Panc1 (cell line): Measurements from ENCODE around the gene EXOSC7. TPM values are rescaled to one million over a fixed set of nuclear protein-coding genes. Genes with fewer than 3 reads are reported as not detected.
"Not testable (repeated sequence)": the region's sequence is repeated elsewhere in the genome, so short reads cannot be mapped to it uniquely, and the experiment has no call there.

Source experiments
- ATAC-seq: fragments of 200-7000 bp; cut with Tn5 transposase; 2 replicates; pipeline ENCODE4 v1.9.1; 2020; ENCODE audit warnings: mild to moderate bottlenecking, moderate library complexity
- BruUV-seq: library from RNA; stranded (reverse); fragments of 400-500 nt; replicated peaks from 2 replicates; lab custom pipeline; 2021; lab: Mats Ljungman, UMichigan
- CTCF ChIA-PET: fragments of 300-600 bp; sonication (Branson Sonifier 250); formaldehyde crosslinking; loops from one replicate; lab custom pipeline; 2022; ENCODE audit warnings: antibody characterized with exemption; lab: Charles Lee
- POLR2A ChIA-PET: fragments of 300-600 bp; sonication (Branson Sonifier 250); formaldehyde crosslinking; loops from one replicate; lab custom pipeline; 2022; ENCODE audit warnings: antibody characterized with exemption; lab: Charles Lee
- DNase-seq: peaks from one replicate; pipeline ENCODE4 v3.0.0-alpha.2; 2010; ENCODE audit warnings: low read depth, low spot score
- H3K27ac ChIP-seq: 2 replicates; pipeline ENCODE4 v1.5.1; 2011; ENCODE audit warnings: mild to moderate bottlenecking, low read length, inconsistent platforms
- H3K27me3 ChIP-seq: fragments of 200-500 bp; sonication (Bioruptor generic); 2 replicates; pipeline ENCODE4 v1.6.0; 2014; ENCODE audit warnings: low read length, inconsistent platforms; ENCODE audit not compliant: control insufficient read depth, insufficient read depth
- H3K36me3 ChIP-seq: fragments of 200-500 bp; sonication (Bioruptor generic); 2 replicates; pipeline ENCODE4 v1.5.1; 2014; ENCODE audit warnings: inconsistent platforms, mild to moderate bottlenecking, low read length, moderate library complexity; ENCODE audit not compliant: control insufficient read depth, insufficient read depth
- H3K4me1 ChIP-seq: 2 replicates; pipeline ENCODE4 v1.5.1; 2011; ENCODE audit warnings: inconsistent platforms, mild to moderate bottlenecking, low read length, moderate library complexity; ENCODE audit not compliant: control insufficient read depth, insufficient read depth
- H3K4me3 ChIP-seq, 2 experiments: 2 replicates each; pipeline ENCODE4 v1.5.1; 2011 to 2012; ENCODE audit warnings: low read depth in 2 of 2, low read length in 2 of 2, mild to moderate bottlenecking in 2 of 2, inconsistent platforms in 1 of 2, moderate library complexity in 1 of 2
- H3K9me3 ChIP-seq: fragments of 200-500 bp; sonication (Bioruptor generic); 2 replicates; pipeline ENCODE4 v1.5.1; 2014; ENCODE audit warnings: low read depth, mild to moderate bottlenecking, inconsistent platforms, low read length, moderate library complexity; ENCODE audit not compliant: control insufficient read depth, insufficient read depth
- POLR2AphosphoS5 ChIP-seq: IDR thresholded peaks from 2 replicates; pipeline ENCODE4 v1.6.1; 2012; ENCODE audit warnings: mild to moderate bottlenecking, low read depth, low read length, moderate library complexity
- SIN3A ChIP-seq: IDR thresholded peaks from 2 replicates; pipeline ENCODE4 v1.6.1; 2012; ENCODE audit warnings: low read depth, mild to moderate bottlenecking, low read length, moderate library complexity, borderline replicate concordance; ENCODE audit not compliant: insufficient read depth
- TCF7L2 ChIP-seq: IDR thresholded peaks from 2 replicates; pipeline ENCODE4 v1.6.1; 2011; ENCODE audit warnings: mild to moderate bottlenecking, low read depth, low read length, inconsistent platforms
- in situ Hi-C: cut with HindIII; loops from 2 replicates; pipeline ENCODE4 v1.10.0; 2016; ENCODE audit warnings: low sequenced_read_pairs, low pct_unique_long_range_greater_than_20kb
- intact Hi-C: fragments of 100-400 bp; cut with micrococcal nuclease; formaldehyde crosslinking; loops from one replicate; pipeline ENCODE4 v1.10.0; 2022; ENCODE audit not compliant: unreplicated experiment
- total RNA-seq: library from RNA; stranded (reverse); gene quantifications from one replicate; pipeline ENCODE4 v1.2.1, GENCODE V29; 2021; ENCODE audit not compliant: unreplicated experiment
- TF ChIP-seq, protein P1 (sequence below): fragments of 450-650 bp; IDR thresholded peaks from 2 replicates; pipeline ENCODE4 v1.5.1; 2017; ENCODE audit warnings: mild to moderate bottlenecking
- TF ChIP-seq, protein P2 (sequence below), 2 experiments: IDR thresholded peaks; 2 replicates each; pipeline ENCODE4 v1.6.1; 2011 to 2012; ENCODE audit warnings: low read depth in 2 of 2, control low read depth in 1 of 2, low read length in 1 of 2, mild to moderate bottlenecking in 1 of 2, moderate library complexity in 1 of 2; ENCODE audit not compliant: insufficient read depth in 1 of 2

EXOSC7 gene
- total RNA-seq, 1 experiment from 2014 or later: 38.4 TPM

DNA sequence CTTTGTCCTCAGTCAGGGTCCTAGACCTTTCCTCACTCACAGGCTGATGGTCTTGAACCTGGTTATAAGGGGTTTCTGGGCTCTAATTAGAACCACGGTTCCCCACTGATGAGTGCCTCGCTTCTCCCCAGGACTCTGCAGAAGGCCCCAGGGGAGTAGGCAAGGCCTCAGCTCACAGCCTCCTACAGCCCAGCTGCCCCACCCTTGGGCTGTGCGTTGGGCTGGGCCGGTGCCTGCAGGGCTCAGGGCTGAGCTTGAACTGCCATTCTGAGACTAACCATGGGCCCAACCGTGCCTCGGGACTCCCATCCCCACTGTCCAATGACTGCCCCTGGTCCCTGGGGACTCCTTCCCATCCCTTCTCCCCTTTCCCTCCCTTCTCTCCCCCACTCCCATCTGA, 75.6 kb downstream of the EXOSC7 start:
- ATAC-seq: no peak
- POLR2A ChIA-PET: no interaction called here
- CTCF ChIA-PET: no interaction called here
- Histone ChIP-seq H3K36me3 (no peaks in the 10 kb centered on the region), H3K4me1 (no peaks in the 10 kb centered on the region), H3K4me3 (no peak overlapping the region), H3K27ac (no peak overlapping the region), H3K9me3 (no peaks in the 10 kb centered on the region), H3K27me3 (no peaks in the 10 kb centered on the region)
- intact Hi-C loops (no loop called here), in situ Hi-C loops (no loop called here)
- no peak for DNase-seq
- BruUV-seq: no TSS peak
- TF ChIP-seq, protein P1, sequence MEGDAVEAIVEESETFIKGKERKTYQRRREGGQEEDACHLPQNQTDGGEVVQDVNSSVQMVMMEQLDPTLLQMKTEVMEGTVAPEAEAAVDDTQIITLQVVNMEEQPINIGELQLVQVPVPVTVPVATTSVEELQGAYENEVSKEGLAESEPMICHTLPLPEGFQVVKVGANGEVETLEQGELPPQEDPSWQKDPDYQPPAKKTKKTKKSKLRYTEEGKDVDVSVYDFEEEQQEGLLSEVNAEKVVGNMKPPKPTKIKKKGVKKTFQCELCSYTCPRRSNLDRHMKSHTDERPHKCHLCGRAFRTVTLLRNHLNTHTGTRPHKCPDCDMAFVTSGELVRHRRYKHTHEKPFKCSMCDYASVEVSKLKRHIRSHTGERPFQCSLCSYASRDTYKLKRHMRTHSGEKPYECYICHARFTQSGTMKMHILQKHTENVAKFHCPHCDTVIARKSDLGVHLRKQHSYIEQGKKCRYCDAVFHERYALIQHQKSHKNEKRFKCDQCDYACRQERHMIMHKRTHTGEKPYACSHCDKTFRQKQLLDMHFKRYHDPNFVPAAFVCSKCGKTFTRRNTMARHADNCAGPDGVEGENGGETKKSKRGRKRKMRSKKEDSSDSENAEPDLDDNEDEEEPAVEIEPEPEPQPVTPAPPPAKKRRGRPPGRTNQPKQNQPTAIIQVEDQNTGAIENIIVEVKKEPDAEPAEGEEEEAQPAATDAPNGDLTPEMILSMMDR: no peak
- TF ChIP-seq POLR2AphosphoS5: no peak
- no peak for TF ChIP-seq TCF7L2
- TF ChIP-seq, protein P2, sequence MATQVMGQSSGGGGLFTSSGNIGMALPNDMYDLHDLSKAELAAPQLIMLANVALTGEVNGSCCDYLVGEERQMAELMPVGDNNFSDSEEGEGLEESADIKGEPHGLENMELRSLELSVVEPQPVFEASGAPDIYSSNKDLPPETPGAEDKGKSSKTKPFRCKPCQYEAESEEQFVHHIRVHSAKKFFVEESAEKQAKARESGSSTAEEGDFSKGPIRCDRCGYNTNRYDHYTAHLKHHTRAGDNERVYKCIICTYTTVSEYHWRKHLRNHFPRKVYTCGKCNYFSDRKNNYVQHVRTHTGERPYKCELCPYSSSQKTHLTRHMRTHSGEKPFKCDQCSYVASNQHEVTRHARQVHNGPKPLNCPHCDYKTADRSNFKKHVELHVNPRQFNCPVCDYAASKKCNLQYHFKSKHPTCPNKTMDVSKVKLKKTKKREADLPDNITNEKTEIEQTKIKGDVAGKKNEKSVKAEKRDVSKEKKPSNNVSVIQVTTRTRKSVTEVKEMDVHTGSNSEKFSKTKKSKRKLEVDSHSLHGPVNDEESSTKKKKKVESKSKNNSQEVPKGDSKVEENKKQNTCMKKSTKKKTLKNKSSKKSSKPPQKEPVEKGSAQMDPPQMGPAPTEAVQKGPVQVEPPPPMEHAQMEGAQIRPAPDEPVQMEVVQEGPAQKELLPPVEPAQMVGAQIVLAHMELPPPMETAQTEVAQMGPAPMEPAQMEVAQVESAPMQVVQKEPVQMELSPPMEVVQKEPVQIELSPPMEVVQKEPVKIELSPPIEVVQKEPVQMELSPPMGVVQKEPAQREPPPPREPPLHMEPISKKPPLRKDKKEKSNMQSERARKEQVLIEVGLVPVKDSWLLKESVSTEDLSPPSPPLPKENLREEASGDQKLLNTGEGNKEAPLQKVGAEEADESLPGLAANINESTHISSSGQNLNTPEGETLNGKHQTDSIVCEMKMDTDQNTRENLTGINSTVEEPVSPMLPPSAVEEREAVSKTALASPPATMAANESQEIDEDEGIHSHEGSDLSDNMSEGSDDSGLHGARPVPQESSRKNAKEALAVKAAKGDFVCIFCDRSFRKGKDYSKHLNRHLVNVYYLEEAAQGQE (IDR thresholded peaks at IDR 0.05; ENCODE audit: insufficient read depth in 1 of 2, low read depth in 2 of 2, low read length in 1 of 2): no peak
- TF ChIP-seq SIN3A: no peak

DNA sequence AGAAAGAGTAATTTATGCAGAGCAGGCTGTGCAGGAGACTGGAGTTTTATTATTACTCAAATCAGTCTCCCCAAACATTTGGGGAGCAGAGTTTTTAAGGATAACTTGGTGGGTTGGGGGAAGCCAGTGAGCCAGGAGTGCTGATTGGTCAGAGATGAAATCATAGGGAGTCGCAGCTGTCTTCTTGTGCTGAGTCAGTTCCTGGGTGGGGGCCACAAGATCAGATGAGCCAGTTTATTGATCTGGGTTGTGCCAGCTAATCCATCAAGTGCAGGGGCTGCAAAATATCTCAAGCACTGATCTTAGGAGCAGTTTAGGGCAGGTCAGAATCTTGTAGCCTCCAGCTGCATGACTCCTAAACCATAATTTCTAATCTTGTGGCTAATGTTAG, 77.8 kb downstream of the EXOSC7 start:
- H3K4me1 ChIP-seq, H3K36me3 ChIP-seq, ATAC-seq, in situ Hi-C loops, H3K9me3 ChIP-seq, DNase-seq, H3K27ac ChIP-seq, H3K4me3 ChIP-seq, H3K27me3 ChIP-seq, BruUV-seq, CTCF ChIA-PET, intact Hi-C loops: not testable (repeated sequence)
- POLR2A ChIA-PET: interaction anchor here (0.5 kb wide), 1 partner anchor 16 kb away, joined by 4 read pairs; no protein-coding TSS in a partner anchor

DNA sequence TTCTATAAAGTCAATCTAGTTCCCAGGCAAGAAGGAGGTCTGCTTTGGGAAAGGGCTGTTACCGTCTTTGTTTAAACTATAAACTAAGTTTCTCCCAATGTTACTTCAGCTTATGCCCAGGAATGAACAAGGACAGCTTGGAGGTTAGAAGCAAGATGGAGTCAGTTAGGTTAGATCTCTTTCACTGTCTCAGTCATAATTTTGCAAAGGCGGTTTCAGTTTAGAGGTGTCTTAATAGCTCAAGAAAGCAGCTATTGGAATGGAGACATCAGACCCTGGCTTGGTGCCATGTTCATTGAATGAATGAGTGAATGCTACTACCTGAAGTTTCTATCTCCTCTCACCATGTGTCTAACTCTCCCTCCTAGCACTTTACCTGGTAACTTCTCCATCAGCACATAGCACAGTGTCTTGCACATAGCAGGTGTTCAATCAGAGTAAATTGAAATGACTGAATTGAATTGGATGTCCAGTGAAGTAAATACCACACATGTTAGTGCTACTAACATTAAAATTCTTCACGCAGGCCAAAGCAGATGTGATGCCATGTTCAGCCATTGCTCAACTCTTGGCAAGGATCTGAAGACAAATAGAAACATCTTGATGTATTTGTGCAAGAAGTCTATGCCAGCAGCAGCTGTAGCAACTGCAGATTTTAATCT, 78.3 kb downstream of the EXOSC7 start:
- in situ Hi-C loops: no loop called here
- CTCF ChIA-PET: no interaction called here
- BruUV-seq: no TSS peak
- Histone ChIP-seq H3K27me3 (no peaks in the 10 kb centered on the region), H3K9me3 (no peaks in the 10 kb centered on the region), H3K4me1 (no peaks in the 10 kb centered on the region), H3K4me3 (no peak overlapping the region), H3K36me3 (no peaks in the 10 kb centered on the region), H3K27ac (no peak overlapping the region)
- POLR2A ChIA-PET: no interaction called here
- intact Hi-C loops: no loop called here
- no peak for DNase-seq
- TF ChIP-seq POLR2AphosphoS5 (no peak), SIN3A (no peak), TCF7L2 (no peak)
- TF ChIP-seq, protein P2 (IDR thresholded peaks at IDR 0.05; ENCODE audit: insufficient read depth in 1 of 2, low read depth in 2 of 2, low read length in 1 of 2): no peak
- TF ChIP-seq, protein P1: no peak
- no peak for ATAC-seq
